Stimulated activated CD4-positive, alpha-beta T cell treated with anti-CD3 and anti-CD28 coated beads, Interleukin-4, amount 100 ng/mL, for 1 hour (primary cell): ENCODE measurements around the gene RBM19.

Source experiments
- DNase-seq: peaks from one replicate; pipeline ENCODE4 v3.0.0-alpha.2; 2020

Gene RBM19

GRCh38 chr12:113796066-113796827, 169.9 kb downstream of the RBM19 start:
- no peak for DNase-seq

DNA sequence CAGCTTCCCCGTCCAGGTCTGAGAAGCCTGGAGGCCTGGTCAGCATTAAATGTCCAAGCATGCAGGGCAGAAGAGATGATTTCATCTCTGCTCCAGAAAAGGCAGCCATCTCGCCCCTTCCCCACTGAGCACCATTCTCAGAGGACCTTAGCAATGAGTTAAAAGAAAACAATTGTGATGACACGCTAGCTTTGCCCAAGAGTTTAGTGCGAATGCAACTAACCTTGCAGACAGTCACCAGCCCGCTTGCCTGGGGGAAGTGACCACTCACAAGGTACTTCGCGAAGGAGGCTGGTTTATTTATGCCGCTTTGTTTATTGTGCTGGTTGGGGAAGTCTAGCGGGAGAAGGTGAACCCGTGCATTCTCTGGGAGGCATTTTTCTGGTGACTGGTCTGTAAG, 170.7 kb downstream of the RBM19 start:
- no peak for DNase-seq

GRCh38 chr12:113794774-113795173, 171.4 kb downstream of the RBM19 start:
- no peak for DNase-seq

- no peak for DNase-seq
Measured at GRCh38 chr12:113793250-113793649, 172.9 kb downstream of the RBM19 start.

DNA sequence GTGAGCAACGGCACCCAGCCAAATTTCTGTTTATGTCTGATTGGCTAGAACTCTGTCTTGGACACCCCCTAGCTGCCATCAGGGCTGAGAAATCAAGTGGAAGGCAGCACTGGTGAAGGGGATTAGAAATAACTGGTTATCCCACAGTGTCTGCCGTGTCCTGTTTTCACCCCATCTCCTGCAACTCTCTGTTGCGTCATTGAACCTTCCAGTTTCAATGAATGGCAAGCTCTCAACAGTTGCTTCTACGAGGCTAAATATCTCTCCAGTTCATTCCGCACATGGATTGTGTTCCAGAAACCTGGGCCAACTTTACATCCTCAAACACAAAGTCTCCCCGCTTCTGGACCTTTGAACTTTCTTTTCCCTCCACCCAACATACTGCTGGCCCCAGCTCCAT, 173.7 kb downstream of the RBM19 start:
- DNase-seq = no peak

- no peak for DNase-seq
Measured at GRCh38 chr12:113788020-113788856, 177.9 kb downstream of the RBM19 start.

DNA sequence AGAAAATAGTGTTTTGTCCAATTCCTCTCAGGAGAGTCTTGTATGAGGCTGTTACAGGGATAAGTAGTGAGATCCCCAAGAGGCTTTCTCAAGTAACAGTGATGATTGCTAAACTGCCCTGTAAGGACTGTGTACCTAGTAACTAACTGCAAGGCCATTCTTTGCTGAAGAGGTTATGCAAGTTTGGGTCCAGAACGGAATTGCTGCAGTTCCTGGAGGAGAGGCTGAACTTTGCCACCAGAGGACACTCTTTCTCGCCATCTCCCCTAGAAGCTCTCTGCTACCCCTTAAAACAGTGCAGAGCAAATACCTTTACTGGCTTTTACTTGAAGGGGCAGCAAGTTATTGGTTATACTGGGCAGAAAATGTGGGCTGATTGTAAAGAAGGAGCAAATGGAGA, 180.0 kb downstream of the RBM19 start:
- DNase-seq = no peak

GRCh38 chr12:113783811-113784210, 182.3 kb downstream of the RBM19 start:
- no peak for DNase-seq

- no peak for DNase-seq
Measured at GRCh38 chr12:113782873-113783272, 183.3 kb downstream of the RBM19 start.

DNA sequence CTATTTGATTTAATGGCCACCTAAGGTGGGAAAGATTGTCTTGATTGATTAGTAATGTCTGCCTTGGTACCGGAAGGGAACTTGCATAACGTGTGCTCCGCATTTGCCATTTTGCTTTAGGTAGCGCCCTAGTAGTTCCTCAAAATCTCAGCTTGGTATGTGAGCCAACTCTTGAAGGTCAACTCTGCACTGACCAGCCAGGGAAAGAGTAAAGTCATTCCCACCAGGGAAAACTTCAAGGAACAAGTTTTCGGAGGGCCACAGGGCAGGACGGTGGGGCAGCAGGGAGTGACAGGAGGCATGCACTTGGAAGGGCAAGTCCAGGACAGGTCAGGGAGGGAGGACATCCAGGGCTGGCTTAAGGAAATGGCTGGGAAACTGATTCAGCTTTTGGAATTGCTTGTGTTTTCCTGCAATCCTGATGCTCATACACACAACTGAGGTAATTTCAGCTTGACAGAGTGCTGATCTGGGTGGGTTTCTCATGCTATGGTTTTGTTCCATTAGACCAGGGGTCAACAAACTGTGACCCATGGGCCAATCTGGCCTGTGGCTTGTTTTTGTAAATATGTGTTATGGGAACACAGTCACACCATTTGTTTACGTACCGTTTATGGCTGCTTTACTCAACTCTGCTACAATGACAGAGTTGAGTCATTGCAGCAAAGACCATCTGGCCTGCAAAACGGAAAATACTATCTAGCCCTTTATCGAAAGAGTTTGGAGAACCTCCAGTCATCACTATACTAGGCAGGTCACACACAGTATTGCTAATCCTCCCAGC, 184.5 kb downstream of the RBM19 start:
- DNase-seq = no peak

GRCh38 chr12:113779774-113780173, 186.4 kb downstream of the RBM19 start:
- DNase-seq = no peak

GRCh38 chr12:113778432-113779132, 187.5 kb downstream of the RBM19 start:
- DNase-seq = no peak

DNA sequence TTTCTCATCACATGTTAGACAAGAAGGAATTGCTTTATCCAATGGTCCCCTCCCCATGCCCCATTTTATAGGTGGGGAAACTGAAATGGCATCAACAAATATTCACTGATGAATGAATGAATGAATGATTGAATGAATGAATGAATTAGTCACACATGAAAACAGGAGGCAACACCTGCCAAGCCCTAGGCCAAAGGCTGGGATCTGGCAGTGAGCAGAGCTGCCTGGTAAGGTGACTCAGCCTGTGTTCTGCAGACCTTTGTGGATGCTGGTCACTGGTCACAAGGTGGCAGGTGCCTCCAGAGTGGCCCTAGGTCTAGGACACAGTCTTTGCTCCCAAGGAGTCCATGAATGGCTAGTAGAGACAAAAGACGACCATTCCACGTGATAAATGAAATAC, 188.4 kb downstream of the RBM19 start:
- DNase-seq = no peak

GRCh38 chr12:113776536-113776935, 189.6 kb downstream of the RBM19 start:
- no peak for DNase-seq

DNA sequence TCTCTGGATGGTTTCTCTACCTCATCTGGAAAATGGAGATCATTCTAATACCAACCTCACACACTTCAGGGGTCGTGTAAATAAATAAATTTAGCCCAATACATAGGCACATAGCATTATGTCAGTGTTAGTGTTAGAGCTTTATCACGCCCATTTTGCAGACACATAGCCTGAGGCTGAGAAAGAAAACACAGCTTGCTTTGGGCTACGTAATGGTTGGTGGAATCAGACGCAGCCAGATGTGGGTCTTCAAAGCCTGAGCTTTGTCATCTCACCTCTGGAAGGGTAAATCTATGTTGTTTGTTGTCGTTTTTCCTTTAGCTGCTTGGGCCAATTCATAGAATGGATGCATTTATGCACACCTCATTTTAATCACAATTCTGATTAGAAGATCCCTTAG, 191.6 kb downstream of the RBM19 start:
- no peak for DNase-seq

GRCh38 chr12:113772505-113773030, 193.6 kb downstream of the RBM19 start:
- no peak for DNase-seq

GRCh38 chr12:113770389-113770865, 195.7 kb downstream of the RBM19 start:
- DNase-seq = no peak

- no peak for DNase-seq
Measured at GRCh38 chr12:113769305-113769704, 196.8 kb downstream of the RBM19 start.

DNA sequence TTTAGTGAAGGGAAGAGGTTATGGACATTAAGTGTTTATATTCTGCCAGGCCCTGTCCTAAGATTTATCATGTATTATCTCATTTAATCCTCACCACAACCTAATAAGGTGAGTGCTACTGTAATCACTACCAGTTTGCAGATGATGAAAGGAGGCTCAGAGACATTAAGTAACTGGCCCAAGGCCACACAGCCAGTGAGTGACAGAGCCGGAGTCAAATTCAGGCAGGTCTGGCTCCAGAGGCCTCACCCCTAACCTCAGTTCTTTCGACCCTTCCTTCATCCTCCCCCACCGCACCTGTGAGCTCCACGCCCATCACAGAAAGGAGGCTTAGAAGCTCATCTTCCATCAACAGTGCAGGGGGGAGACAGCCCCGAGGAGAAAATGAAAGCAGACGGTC, 197.3 kb downstream of the RBM19 start:
- DNase-seq = no peak

GRCh38 chr12:113766879-113767878, 198.9 kb downstream of the RBM19 start:
- no peak for DNase-seq
